C4-2B (cell line): ENCODE results near the gene ASTN1.

Source experiments
- H3K27ac ChIP-seq: fragments of 450-650 bp; 2 replicates; pipeline ENCODE4 v1.5.1; 2017
- ZFX ChIP-seq: fragments of 450-650 bp; IDR thresholded peaks from 2 replicates; pipeline ENCODE4 v1.6.1; 2017
- TF ChIP-seq, protein P1 (sequence below): fragments of 450-650 bp; conservative IDR thresholded peaks from 2 replicates; pipeline ENCODE4 v1.5.1; 2017; ENCODE audit warnings: mild to moderate bottlenecking

The ASTN1 gene

DNA sequence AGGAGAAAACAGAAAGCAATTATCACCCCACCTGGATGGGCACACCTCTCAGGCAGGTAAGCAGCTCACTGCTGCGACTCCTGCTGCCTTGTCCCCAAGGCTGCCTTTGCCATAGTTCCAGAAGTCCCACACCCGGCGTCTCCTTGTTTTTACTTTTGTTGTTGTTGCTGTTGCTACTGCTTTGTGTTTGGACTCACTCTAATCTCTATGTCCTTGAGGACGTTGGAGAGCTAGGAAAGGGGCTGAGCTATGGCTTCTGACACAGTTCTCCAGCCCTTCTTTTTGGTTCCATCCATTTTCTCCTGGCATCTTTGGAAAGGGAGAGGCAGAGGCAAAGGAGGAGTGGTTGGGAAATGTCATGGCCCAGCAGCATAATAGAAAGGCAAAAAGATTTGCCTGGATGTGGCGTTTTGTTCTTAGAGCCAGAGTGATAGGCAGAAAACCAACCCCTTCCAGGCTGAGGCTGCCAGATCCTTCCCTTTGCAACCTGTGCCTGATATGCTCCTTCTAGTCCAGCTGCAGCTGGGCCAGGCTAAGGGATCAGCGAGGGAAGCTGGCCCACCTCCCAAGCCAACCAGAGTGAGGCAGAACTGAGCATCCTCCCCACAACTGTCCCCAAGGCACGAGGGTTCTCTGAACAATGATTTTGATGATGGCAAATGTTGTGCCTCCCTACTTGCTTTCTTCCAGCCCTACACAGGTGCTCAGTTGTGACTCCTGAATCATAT is 270.7 kb downstream of the ASTN1 start:
- TF ChIP-seq, protein P1, sequence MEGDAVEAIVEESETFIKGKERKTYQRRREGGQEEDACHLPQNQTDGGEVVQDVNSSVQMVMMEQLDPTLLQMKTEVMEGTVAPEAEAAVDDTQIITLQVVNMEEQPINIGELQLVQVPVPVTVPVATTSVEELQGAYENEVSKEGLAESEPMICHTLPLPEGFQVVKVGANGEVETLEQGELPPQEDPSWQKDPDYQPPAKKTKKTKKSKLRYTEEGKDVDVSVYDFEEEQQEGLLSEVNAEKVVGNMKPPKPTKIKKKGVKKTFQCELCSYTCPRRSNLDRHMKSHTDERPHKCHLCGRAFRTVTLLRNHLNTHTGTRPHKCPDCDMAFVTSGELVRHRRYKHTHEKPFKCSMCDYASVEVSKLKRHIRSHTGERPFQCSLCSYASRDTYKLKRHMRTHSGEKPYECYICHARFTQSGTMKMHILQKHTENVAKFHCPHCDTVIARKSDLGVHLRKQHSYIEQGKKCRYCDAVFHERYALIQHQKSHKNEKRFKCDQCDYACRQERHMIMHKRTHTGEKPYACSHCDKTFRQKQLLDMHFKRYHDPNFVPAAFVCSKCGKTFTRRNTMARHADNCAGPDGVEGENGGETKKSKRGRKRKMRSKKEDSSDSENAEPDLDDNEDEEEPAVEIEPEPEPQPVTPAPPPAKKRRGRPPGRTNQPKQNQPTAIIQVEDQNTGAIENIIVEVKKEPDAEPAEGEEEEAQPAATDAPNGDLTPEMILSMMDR: no peak
- no peak for TF ChIP-seq ZFX
- no peak overlapping the region for H3K27ac ChIP-seq

DNA sequence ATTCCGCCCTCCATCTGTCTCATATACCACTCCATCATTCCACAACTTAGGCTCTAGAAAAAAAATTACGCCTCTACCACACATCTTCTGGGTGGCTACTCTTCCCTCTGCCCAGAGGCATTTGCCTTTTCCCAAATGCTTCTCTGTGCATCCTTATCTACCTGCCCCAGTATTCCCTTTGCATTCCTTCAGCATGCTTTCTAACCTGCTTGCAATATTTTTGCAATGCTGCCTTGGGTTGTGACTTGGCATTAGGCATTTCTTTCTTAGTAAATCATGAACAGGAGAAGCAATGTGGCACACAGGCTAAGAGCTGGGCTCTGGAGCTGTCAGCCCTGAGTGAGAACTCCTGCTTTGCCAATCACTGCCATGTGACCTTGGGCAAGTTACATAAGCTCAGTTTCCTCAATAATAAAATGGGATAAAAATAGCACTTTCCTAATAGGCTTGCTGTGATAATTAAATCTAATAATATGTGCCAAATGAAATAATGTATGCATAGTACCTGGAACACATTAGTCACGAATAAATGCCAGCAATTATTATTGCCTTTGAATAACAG is 276.0 kb downstream of the ASTN1 start:
- TF ChIP-seq ZFX: no peak
- TF ChIP-seq, protein P1: no peak
- H3K27ac ChIP-seq: no peak overlapping the region

DNA sequence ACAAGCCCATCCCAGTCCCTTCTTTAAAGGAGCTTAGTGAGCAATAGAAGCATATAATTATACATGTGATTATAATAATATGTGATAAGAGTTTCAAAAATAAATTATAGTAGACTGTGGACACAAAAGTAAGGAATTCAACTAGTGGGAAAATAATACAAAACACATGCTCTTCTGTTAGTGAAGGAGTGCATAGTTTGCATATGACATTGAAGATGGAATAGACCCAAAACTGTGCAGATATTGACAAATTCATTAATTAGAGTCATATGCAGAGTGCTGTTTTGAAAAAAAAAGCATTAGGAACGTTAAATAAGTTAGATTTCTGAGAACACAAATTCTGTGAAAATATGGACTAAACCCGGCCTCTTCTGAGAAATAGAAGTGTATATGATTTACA is 278.8 kb downstream of the ASTN1 start:
- TF ChIP-seq, protein P1: no peak
- no peak for TF ChIP-seq ZFX

DNA sequence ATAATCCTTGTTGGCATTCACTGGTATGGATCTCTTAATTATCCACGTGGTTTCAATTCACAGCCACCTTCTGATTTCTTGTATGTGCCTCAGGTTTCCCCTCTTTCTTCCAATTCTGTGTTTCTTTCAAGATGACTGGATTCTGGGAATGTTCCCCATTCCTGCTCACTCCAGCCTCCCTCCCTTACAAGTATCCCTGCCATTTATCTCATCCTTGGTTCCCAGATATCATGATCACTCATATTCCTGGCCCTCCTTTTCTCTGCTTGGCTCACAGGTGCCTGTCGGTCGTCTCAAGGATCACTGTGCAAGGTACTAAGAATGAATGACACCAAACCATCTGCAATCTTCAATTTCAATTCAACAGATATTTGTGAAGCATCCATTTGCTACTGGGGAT is 279.2 kb downstream of the ASTN1 start:
- no peak for TF ChIP-seq ZFX
- TF ChIP-seq, protein P1: no peak
- H3K27ac ChIP-seq: no peak overlapping the region

More for the DNA sequence above, 278.8 kb downstream of the ASTN1 start:
- H3K27ac ChIP-seq: no peak overlapping the region

DNA sequence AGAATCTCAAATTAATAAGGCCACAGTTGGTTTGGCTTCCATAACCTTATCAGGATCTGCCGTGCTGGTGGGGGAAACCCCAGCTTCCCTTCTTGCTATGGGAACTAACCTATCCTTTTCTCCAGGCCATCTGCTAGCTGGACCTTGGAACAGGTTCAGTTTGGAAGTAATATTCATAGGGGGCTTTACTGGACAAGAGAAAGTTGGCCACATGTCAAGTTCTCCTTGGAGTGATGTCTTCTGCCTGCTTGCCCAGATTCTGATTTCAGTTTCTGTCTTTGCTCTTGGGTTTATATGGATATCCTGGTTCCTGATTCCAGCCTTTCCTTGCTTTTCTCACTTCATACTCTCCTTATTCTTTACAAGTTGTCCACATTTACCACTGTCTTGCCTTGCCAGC is 279.6 kb downstream of the ASTN1 start:
- TF ChIP-seq, protein P1: no peak
- no peak for TF ChIP-seq ZFX
- no peak overlapping the region for H3K27ac ChIP-seq

DNA sequence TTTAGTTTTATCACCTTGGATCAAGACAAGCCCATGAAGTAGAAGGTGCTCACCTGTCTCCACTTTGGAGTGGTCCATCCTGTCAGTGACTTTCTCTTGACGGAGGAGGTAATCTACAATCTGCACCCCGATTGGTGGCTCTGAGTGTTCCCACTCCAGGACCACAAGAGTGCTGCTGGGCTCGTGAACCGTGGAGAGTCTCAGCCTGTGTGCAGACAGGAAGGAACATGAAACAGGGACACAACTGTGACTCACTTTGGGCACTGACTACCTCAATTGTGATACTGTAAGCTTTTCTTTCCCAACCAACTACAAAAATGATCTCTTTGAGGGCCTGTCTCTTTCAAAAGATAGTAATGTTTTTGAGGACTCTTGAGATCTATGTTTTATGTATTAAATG is 280.2 kb downstream of the ASTN1 start:
- H3K27ac ChIP-seq: no peak overlapping the region
- TF ChIP-seq, protein P1: no peak
- no peak for TF ChIP-seq ZFX

DNA sequence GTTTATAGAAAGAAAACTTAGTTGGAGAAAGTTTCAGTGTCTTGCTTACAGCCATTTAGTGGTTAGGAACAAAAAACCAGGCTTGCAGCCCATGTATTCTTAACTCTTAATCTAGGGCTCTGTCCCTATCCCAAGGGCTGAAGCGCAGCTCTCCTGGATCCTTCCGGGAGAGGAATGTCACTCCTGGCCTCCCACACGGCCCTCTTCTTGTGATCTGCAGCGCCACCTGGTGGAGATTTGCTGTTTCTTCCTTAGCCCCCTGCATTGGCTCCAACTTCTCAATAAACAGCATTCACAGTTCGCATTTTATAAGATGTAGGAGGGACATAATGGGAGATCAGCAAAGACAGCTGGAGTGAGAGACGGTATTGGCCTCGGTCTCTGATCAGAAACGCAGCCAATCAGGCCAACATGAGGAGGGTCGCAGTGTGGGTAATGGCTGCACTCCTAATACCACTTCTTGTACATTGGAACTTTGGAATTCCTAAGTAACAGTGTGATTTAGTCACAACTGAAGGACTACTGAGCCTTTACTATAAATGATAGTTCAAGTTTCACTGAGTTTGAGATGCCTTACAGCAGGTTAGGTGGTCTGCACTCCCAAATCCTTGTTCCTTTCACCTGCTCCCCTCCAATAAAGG is 283.4 kb downstream of the ASTN1 start:
- no peak overlapping the region for H3K27ac ChIP-seq
- TF ChIP-seq ZFX: no peak
- TF ChIP-seq, protein P1: peak; percentile 92
